SK-N-SH treated with all-trans-retinoic acid at 6 μM for 48 hours (cell line): ENCODE measurements around the gene NF1.
"Not testable (repeated sequence)": the region's sequence is repeated elsewhere in the genome, so short reads cannot be mapped to it uniquely, and the experiment has no call there.

Experiments
- ATAC-seq: fragments of 200-7000 bp; cut with Tn5 transposase; 3 replicates; pipeline ENCODE4 v1.9.1; 2020; ENCODE audit warnings: mild to moderate bottlenecking, moderate library complexity
- ARNTL ChIP-seq: fragments of 450-650 bp; formaldehyde crosslinking; IDR thresholded peaks from 2 replicates; pipeline ENCODE4 v1.5.0; 2020; ENCODE audit warnings: low read depth, mild to moderate bottlenecking, moderate library complexity, borderline replicate concordance
- ESRRG ChIP-seq: fragments of 250-450 bp; sonication (Bioruptor Pico); IDR thresholded peaks from 2 replicates; pipeline ENCODE4 v1.6.1; 2021; ENCODE audit warnings: mild to moderate bottlenecking
- ISL1 ChIP-seq: fragments of 250-450 bp; sonication (Bioruptor Pico); IDR thresholded peaks from 2 replicates; pipeline ENCODE4 v2.1.2; 2022; ENCODE audit warnings: mild to moderate bottlenecking, moderate library complexity
- PPARA ChIP-seq: fragments of 250-450 bp; sonication (Bioruptor Pico); IDR thresholded peaks from 2 replicates; pipeline ENCODE4 v1.5.0; 2020; ENCODE audit warnings: mild to moderate bottlenecking, borderline replicate concordance
- RARB ChIP-seq: fragments of 250-450 bp; sonication (Bioruptor Pico); IDR thresholded peaks from 2 replicates; pipeline ENCODE4 v1.8.0; 2021; ENCODE audit warnings: mild to moderate bottlenecking, moderate library complexity
- SNAI2 ChIP-seq: fragments of 250-450 bp; sonication (Bioruptor Pico); IDR thresholded peaks from 2 replicates; pipeline ENCODE4 v1.5.0; 2020; ENCODE audit warnings: mild to moderate bottlenecking, moderate library complexity
- TCF4 ChIP-seq: fragments of 250-450 bp; sonication (Bioruptor Pico); IDR thresholded peaks from 2 replicates; pipeline ENCODE4 v1.8.0; 2021; ENCODE audit warnings: mild to moderate bottlenecking, moderate library complexity, borderline replicate concordance
- ZC3H10 ChIP-seq: fragments of 250-450 bp; sonication (Bioruptor Pico); IDR thresholded peaks from 2 replicates; pipeline ENCODE4 v1.5.1; 2021; ENCODE audit warnings: mild to moderate bottlenecking, moderate library complexity
- ZNF565 ChIP-seq: fragments of 450-650 bp; formaldehyde crosslinking; conservative IDR thresholded peaks from 2 replicates; pipeline ENCODE4 v1.5.0; 2020; ENCODE audit warnings: low read depth, mild to moderate bottlenecking, moderate library complexity
- ZNF70 ChIP-seq: fragments of 450-650 bp; formaldehyde crosslinking; IDR thresholded peaks from 2 replicates; pipeline ENCODE4 v1.5.0; 2020; ENCODE audit warnings: mild to moderate bottlenecking, moderate library complexity
- TF ChIP-seq, protein P1 (sequence below): fragments of 250-450 bp; sonication (Bioruptor Pico); IDR thresholded peaks from 2 replicates; pipeline ENCODE4 v1.5.0; 2020; ENCODE audit warnings: mild to moderate bottlenecking, moderate library complexity
- TF ChIP-seq, protein P2 (sequence below): fragments of 250-450 bp; sonication (Bioruptor Pico); IDR thresholded peaks from 2 replicates; pipeline ENCODE4 v1.8.0; 2020; ENCODE audit warnings: mild to moderate bottlenecking, moderate library complexity, borderline replicate concordance
- TF ChIP-seq, protein P3 (sequence below): fragments of 250-450 bp; sonication (Bioruptor Pico); IDR thresholded peaks from 2 replicates; pipeline ENCODE4 v1.5.1; 2020; ENCODE audit warnings: low read depth, mild to moderate bottlenecking, moderate library complexity
- TF ChIP-seq, protein P4 (sequence below): fragments of 250-450 bp; sonication (Bioruptor Pico); IDR thresholded peaks from 2 replicates; pipeline ENCODE4 v1.8.0; 2021; ENCODE audit warnings: low read depth, mild to moderate bottlenecking, moderate library complexity, borderline replicate concordance

NF1 gene

DNA sequence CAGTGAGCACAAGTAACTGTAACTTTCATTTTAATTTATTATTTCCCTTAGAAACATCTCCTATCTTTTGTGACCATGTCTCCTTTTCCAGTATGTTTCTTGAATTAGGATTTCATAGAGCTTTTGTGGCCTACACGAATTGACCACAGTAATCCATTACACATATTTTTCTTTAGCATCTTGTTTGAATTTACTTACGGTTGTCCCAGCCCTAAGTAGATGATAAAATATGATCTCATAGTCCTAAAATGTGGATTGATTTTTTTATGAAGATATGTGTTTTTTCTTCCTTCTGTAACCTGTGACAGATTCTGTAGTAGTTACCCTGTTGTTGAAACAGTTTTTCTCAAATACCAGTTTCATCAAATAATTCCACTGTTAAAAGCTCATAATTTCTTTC is 61.5 kb downstream of the NF1 start:
- TF ChIP-seq, protein P1, sequence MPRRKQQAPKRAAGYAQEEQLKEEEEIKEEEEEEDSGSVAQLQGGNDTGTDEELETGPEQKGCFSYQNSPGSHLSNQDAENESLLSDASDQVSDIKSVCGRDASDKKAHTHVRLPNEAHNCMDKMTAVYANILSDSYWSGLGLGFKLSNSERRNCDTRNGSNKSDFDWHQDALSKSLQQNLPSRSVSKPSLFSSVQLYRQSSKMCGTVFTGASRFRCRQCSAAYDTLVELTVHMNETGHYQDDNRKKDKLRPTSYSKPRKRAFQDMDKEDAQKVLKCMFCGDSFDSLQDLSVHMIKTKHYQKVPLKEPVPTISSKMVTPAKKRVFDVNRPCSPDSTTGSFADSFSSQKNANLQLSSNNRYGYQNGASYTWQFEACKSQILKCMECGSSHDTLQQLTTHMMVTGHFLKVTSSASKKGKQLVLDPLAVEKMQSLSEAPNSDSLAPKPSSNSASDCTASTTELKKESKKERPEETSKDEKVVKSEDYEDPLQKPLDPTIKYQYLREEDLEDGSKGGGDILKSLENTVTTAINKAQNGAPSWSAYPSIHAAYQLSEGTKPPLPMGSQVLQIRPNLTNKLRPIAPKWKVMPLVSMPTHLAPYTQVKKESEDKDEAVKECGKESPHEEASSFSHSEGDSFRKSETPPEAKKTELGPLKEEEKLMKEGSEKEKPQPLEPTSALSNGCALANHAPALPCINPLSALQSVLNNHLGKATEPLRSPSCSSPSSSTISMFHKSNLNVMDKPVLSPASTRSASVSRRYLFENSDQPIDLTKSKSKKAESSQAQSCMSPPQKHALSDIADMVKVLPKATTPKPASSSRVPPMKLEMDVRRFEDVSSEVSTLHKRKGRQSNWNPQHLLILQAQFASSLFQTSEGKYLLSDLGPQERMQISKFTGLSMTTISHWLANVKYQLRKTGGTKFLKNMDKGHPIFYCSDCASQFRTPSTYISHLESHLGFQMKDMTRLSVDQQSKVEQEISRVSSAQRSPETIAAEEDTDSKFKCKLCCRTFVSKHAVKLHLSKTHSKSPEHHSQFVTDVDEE (CRISPR knock-in tag), result no peak
- TF ChIP-seq, protein P2, sequence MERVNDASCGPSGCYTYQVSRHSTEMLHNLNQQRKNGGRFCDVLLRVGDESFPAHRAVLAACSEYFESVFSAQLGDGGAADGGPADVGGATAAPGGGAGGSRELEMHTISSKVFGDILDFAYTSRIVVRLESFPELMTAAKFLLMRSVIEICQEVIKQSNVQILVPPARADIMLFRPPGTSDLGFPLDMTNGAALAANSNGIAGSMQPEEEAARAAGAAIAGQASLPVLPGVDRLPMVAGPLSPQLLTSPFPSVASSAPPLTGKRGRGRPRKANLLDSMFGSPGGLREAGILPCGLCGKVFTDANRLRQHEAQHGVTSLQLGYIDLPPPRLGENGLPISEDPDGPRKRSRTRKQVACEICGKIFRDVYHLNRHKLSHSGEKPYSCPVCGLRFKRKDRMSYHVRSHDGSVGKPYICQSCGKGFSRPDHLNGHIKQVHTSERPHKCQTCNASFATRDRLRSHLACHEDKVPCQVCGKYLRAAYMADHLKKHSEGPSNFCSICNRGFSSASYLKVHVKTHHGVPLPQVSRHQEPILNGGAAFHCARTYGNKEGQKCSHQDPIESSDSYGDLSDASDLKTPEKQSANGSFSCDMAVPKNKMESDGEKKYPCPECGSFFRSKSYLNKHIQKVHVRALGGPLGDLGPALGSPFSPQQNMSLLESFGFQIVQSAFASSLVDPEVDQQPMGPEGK (CRISPR knock-in tag), result peak; percentile 67; the same call in 1 of the 2 replicates
- peak; percentile 83 for TF ChIP-seq ISL1 (CRISPR knock-in tag)
- TF ChIP-seq, protein P3, sequence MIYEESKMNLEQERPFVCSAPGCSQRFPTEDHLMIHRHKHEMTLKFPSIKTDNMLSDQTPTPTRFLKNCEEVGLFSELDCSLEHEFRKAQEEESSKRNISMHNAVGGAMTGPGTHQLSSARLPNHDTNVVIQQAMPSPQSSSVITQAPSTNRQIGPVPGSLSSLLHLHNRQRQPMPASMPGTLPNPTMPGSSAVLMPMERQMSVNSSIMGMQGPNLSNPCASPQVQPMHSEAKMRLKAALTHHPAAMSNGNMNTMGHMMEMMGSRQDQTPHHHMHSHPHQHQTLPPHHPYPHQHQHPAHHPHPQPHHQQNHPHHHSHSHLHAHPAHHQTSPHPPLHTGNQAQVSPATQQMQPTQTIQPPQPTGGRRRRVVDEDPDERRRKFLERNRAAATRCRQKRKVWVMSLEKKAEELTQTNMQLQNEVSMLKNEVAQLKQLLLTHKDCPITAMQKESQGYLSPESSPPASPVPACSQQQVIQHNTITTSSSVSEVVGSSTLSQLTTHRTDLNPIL (CRISPR knock-in tag), result peak; percentile 86
- peak; percentile 81 for ATAC-seq

DNA sequence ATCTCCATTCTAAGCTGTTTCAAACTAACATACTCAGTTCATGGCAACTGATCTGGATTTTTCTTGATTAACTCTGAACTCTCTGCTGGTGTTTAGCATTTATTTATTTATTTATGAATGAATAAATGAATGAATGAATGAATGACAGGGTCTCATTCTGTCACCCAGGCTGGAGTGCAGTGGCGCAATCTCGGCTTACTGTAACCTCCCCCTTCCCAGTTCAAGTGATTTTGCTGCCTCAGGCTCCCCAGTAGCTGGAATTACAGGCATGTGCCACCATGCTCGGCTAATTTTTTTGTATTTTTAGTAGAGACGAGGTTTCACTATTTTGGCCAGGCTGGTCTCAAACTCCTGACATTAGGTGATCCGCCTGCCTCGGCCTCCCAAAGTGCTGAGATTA is 62.1 kb downstream of the NF1 start:
- ATAC-seq, result not testable (repeated sequence)

DNA sequence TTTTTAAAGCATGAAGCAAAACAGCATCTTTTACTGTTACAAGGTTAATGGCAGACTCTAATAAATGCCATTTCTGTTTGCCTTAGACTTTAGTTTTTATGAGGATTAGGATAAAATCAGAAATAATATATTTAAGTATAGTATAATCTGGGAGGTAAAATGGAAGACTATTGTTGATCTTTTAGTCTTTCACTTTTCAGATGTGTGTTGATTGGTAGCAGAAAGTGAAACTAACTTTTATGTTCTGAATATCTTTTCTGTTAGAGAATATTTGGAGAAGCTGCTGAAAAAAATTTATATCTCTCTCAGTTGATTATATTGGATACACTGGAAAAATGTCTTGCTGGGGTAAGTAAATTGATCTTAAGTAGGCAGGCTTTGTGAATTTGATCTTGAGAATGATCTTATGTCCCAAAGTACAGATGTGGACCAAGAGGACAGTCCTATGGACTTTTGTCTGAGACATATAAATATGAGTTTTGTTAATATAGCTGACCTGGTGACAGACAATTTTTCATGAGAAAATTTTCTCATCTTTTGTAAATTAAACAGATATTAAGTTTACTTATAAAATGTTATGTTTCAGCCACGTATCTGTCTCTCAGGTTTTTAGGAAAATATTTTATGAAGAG is 64.1 kb downstream of the NF1 start:
- TF ChIP-seq, protein P3 (CRISPR knock-in tag), result no peak
- TF ChIP-seq, protein P2 (CRISPR knock-in tag), result no peak
- TF ChIP-seq, protein P4, sequence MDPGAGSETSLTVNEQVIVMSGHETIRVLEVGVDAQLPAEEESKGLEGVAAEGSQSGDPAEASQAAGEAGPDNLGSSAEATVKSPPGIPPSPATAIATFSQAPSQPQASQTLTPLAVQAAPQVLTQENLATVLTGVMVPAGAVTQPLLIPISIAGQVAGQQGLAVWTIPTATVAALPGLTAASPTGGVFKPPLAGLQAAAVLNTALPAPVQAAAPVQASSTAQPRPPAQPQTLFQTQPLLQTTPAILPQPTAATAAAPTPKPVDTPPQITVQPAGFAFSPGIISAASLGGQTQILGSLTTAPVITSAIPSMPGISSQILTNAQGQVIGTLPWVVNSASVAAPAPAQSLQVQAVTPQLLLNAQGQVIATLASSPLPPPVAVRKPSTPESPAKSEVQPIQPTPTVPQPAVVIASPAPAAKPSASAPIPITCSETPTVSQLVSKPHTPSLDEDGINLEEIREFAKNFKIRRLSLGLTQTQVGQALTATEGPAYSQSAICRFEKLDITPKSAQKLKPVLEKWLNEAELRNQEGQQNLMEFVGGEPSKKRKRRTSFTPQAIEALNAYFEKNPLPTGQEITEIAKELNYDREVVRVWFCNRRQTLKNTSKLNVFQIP (CRISPR knock-in tag), result no peak
- TF ChIP-seq ESRRG, result no peak
- TF ChIP-seq ARNTL, result no peak
- TF ChIP-seq ZC3H10 (CRISPR knock-in tag), result no peak
- no peak for TF ChIP-seq ZNF565
- TF ChIP-seq, protein P1 (CRISPR knock-in tag), result no peak
- no peak for TF ChIP-seq PPARA
- TF ChIP-seq ZNF70 (CRISPR knock-in tag), result no peak
- no peak for TF ChIP-seq RARB (CRISPR knock-in tag)
- no peak for TF ChIP-seq SNAI2 (CRISPR knock-in tag)
- TF ChIP-seq ISL1 (CRISPR knock-in tag), result no peak
- TF ChIP-seq TCF4 (CRISPR knock-in tag), result no peak
- ATAC-seq, result no peak
